WTC11 (cell line): ENCODE data around the gene TAL1.

ENCODE experiments used
- ATF6 ChIP-seq: sonication (generic); formaldehyde crosslinking; IDR thresholded peaks from 2 replicates; pipeline ENCODE4 v1.8.1; 2023; ENCODE audit warnings: mild to moderate bottlenecking, missing genetic modification reagents
- CTCF ChIP-seq: fragments of 200-600 bp; IDR thresholded peaks from 2 replicates; pipeline ENCODE4 v1.8.0; 2022; ENCODE audit warnings: antibody characterized with exemption
- E2F1 ChIP-seq: sonication (generic); formaldehyde crosslinking; IDR thresholded peaks from 2 replicates; pipeline ENCODE4 v1.8.0; 2022; ENCODE audit warnings: mild to moderate bottlenecking, missing genetic modification reagents
- JUN ChIP-seq: sonication (generic); formaldehyde crosslinking; IDR thresholded peaks from 2 replicates; pipeline ENCODE4 v1.8.0; 2023; ENCODE audit warnings: mild to moderate bottlenecking, missing genetic modification reagents
- ZNF671 ChIP-seq: fragments of 250-450 bp; sonication (Bioruptor Pico); IDR thresholded peaks from 2 replicates; pipeline ENCODE4 v1.8.0; 2021; ENCODE audit warnings: mild to moderate bottlenecking

- no peak for TF ChIP-seq CTCF
- no peak for TF ChIP-seq E2F1 (CRISPR knock-in tag)
- TF ChIP-seq ATF6, result no peak
- TF ChIP-seq ZNF671 (CRISPR knock-in tag), result no peak
- no peak for TF ChIP-seq JUN (CRISPR knock-in tag)
Observed at GRCh38 chr1:47225430-47226100, 6.5 kb downstream of the TAL1 start.
